OCI-LY3 (cell line): ENCODE data around the gene ACE.

Experiments used
- CTCF ChIP-seq: fragments of 200-600, 300-600 bp; sonication (generic); IDR thresholded peaks from 2 replicates; pipeline ENCODE4 v1.5.1; 2014; ENCODE audit warnings: antibody characterized with exemption, low read length, low read depth
- EZH2phosphoT487 ChIP-seq: fragments of 200-600 bp; shearing (Covaris generic); IDR thresholded peaks from 2 replicates; pipeline ENCODE4 v1.6.1; 2018; ENCODE audit warnings: antibody characterized with exemption, mixed run types, low read depth

GRCh38 chr17:63506627-63507026, 29.8 kb downstream of the ACE start:
- no peak for TF ChIP-seq CTCF
- TF ChIP-seq EZH2phosphoT487: no peak
